Measurements from ENCODE around the gene ABTB1. TPM values are rescaled to one million over a fixed set of nuclear protein-coding genes. Genes with fewer than 3 reads are reported as not detected.

Gene ABTB1
- polyA plus RNA-seq, 1 of the 3 experiments (the other 2 are of a cell fraction): 30.8 TPM

DNA sequence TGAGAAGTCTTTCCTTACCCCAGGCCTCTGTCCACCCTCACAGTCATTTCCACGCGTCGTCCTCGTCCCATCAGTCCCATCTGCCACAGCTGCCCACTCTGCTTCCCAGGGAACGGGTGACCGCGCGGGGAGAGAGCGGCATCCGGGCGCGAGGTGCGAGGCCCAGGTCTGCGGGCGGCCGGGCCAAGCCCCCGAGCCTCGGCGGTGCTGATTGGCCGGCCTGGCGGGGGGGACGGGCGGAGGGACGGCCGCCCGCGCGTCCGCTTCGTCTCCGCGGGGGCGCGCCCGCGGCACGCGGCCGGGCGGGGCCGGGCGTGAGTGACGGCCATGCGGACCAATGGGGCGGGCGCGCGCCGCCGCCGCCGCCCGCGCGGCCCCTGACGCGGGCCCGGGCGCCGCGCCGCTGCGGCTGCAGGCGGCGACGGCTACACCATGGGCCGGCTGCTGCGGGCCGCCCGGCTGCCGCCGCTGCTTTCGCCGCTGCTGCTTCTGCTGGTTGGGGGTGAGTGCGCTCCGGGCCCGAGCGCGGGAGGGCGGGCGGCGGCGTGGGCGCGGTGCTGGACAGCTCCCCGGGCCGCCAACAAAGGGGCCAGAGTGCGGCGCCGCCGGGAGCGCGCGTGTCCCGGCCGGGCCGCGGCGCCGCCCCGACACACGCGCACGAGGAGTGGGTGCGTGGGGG lies 43.8 kb upstream of the ABTB1 start, which contains the start of gene PODXL2:
TSS of gene PODXL2 (plus strand) at position 398 of the 679 bp plus-strand sequence. CDS start at position 433, 35 bp downstream.
- Histone ChIP-seq H3K9me2 (no peaks in the 10 kb centered on the region), H3K36me3 (replicated peaks in 1 of 2; ENCODE audit: control insufficient read depth in 1 of 2, insufficient read depth in 2 of 2, low read length in 1 of 2) (no peaks in the 10 kb centered on the region), H3K9ac (no peak within 1 kb of the TSS), H3F3A (replicated peaks; ENCODE audit: insufficient read depth) (peaks cover 3% of the 10 kb centered on the region), H2AFZ (ENCODE audit: low read depth) (no peak within 1 kb of the TSS; the same call in 1 of the 2 replicates), H3K4me2 (peak within 1 kb of the TSS; percentile 87), H4K20me1 (ENCODE audit: insufficient read depth) (no peaks in the 10 kb centered on the region), H3K9me3 (no peaks in the 10 kb centered on the region), H3K27me3 (ENCODE audit: insufficient read depth) (no peaks in the 10 kb centered on the region), H3K27ac (ENCODE audit: low read depth in 2 of 2, low read length in 1 of 2) (peak within 1 kb of the TSS in 1 of 2 experiments; percentile 44; a peak in 1 of 4 replicates), H3K4me3 (ENCODE audit: low read depth in 2 of 2, low read length in 1 of 2) (peak within 1 kb of the TSS; percentile 62 to 64), H3K4me1 (ENCODE audit: control insufficient read depth in 1 of 2, insufficient read depth in 2 of 2, low read depth in 1 of 2, low read length in 1 of 2) (peaks cover 0 to 32% of the 10 kb centered on the region in 2 experiments; a peak in 2 of 4 replicates), H3K79me2 (ENCODE audit: insufficient read depth) (no peaks in the 10 kb centered on the region)
- peak; percentile 99 for DNase-seq
- POLR2A ChIA-PET: interaction anchor here (1.6 kb wide), 1 partner anchor 11 kb away, joined by 7 read pairs; no protein-coding TSS in a partner anchor
- WGBS (ENCODE audit: low lambda C conversion rate): 40% methylated on average over 11 of the region's 105 CpGs
- TF ChIP-seq MXI1 (IDR thresholded peaks at IDR 0.05; ENCODE audit: low read depth, low read length): no peak; the same call in 1 of the 2 replicates
- TF ChIP-seq RCOR1 (IDR thresholded peaks at IDR 0.05; ENCODE audit: low read length): no peak
- TF ChIP-seq TEAD4 (IDR thresholded peaks at IDR 0.05; ENCODE audit: borderline replicate concordance, insufficient read depth): no peak
- no peak for TF ChIP-seq RAD21 (IDR thresholded peaks at IDR 0.05; ENCODE audit: low read length)
- TF ChIP-seq TAF1 (IDR thresholded peaks at IDR 0.05; ENCODE audit: borderline replicate concordance, low read depth, low read length): no peak
- TF ChIP-seq, protein P1, sequence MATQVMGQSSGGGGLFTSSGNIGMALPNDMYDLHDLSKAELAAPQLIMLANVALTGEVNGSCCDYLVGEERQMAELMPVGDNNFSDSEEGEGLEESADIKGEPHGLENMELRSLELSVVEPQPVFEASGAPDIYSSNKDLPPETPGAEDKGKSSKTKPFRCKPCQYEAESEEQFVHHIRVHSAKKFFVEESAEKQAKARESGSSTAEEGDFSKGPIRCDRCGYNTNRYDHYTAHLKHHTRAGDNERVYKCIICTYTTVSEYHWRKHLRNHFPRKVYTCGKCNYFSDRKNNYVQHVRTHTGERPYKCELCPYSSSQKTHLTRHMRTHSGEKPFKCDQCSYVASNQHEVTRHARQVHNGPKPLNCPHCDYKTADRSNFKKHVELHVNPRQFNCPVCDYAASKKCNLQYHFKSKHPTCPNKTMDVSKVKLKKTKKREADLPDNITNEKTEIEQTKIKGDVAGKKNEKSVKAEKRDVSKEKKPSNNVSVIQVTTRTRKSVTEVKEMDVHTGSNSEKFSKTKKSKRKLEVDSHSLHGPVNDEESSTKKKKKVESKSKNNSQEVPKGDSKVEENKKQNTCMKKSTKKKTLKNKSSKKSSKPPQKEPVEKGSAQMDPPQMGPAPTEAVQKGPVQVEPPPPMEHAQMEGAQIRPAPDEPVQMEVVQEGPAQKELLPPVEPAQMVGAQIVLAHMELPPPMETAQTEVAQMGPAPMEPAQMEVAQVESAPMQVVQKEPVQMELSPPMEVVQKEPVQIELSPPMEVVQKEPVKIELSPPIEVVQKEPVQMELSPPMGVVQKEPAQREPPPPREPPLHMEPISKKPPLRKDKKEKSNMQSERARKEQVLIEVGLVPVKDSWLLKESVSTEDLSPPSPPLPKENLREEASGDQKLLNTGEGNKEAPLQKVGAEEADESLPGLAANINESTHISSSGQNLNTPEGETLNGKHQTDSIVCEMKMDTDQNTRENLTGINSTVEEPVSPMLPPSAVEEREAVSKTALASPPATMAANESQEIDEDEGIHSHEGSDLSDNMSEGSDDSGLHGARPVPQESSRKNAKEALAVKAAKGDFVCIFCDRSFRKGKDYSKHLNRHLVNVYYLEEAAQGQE (IDR thresholded peaks at IDR 0.05; ENCODE audit: low read depth, low read length): peak; percentile 94
- TF ChIP-seq GATA2 (CRISPR knock-in tag; IDR thresholded peaks at IDR 0.05): no peak
- TF ChIP-seq FOSL2 (IDR thresholded peaks at IDR 0.05; ENCODE audit: borderline replicate concordance, low read depth): no peak
- TF ChIP-seq YY1 (IDR thresholded peaks at IDR 0.05; ENCODE audit: low read depth): no peak
- TF ChIP-seq, protein P2, sequence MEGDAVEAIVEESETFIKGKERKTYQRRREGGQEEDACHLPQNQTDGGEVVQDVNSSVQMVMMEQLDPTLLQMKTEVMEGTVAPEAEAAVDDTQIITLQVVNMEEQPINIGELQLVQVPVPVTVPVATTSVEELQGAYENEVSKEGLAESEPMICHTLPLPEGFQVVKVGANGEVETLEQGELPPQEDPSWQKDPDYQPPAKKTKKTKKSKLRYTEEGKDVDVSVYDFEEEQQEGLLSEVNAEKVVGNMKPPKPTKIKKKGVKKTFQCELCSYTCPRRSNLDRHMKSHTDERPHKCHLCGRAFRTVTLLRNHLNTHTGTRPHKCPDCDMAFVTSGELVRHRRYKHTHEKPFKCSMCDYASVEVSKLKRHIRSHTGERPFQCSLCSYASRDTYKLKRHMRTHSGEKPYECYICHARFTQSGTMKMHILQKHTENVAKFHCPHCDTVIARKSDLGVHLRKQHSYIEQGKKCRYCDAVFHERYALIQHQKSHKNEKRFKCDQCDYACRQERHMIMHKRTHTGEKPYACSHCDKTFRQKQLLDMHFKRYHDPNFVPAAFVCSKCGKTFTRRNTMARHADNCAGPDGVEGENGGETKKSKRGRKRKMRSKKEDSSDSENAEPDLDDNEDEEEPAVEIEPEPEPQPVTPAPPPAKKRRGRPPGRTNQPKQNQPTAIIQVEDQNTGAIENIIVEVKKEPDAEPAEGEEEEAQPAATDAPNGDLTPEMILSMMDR (IDR thresholded peaks at IDR 0.05): no peak
- TF ChIP-seq TCF12 (IDR thresholded peaks at IDR 0.05): no peak
- TF ChIP-seq, protein P3, sequence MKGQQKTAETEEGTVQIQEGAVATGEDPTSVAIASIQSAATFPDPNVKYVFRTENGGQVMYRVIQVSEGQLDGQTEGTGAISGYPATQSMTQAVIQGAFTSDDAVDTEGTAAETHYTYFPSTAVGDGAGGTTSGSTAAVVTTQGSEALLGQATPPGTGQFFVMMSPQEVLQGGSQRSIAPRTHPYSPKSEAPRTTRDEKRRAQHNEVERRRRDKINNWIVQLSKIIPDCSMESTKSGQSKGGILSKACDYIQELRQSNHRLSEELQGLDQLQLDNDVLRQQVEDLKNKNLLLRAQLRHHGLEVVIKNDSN (IDR thresholded peaks at IDR 0.05; ENCODE audit: borderline replicate concordance, low read depth): no peak
- TF ChIP-seq, protein P4, sequence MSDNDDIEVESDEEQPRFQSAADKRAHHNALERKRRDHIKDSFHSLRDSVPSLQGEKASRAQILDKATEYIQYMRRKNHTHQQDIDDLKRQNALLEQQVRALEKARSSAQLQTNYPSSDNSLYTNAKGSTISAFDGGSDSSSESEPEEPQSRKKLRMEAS (IDR thresholded peaks at IDR 0.05; ENCODE audit: low read depth): peak; percentile 84
- TF ChIP-seq, protein P5, sequence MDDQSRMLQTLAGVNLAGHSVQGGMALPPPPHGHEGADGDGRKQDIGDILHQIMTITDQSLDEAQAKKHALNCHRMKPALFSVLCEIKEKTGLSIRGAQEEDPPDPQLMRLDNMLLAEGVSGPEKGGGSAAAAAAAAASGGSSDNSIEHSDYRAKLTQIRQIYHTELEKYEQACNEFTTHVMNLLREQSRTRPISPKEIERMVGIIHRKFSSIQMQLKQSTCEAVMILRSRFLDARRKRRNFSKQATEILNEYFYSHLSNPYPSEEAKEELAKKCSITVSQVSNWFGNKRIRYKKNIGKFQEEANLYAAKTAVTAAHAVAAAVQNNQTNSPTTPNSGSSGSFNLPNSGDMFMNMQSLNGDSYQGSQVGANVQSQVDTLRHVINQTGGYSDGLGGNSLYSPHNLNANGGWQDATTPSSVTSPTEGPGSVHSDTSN (IDR thresholded peaks at IDR 0.05): peak; percentile 84
- TF ChIP-seq POLR2AphosphoS5 (IDR thresholded peaks at IDR 0.05; ENCODE audit: low read depth, low read length): no peak
- TF ChIP-seq NRF1 (IDR thresholded peaks at IDR 0.05; ENCODE audit: low read depth, low read length): no peak
- TF ChIP-seq ELF1 (IDR thresholded peaks at IDR 0.05): no peak
- TF ChIP-seq, protein P6, sequence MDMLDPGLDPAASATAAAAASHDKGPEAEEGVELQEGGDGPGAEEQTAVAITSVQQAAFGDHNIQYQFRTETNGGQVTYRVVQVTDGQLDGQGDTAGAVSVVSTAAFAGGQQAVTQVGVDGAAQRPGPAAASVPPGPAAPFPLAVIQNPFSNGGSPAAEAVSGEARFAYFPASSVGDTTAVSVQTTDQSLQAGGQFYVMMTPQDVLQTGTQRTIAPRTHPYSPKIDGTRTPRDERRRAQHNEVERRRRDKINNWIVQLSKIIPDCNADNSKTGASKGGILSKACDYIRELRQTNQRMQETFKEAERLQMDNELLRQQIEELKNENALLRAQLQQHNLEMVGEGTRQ (IDR thresholded peaks at IDR 0.05; ENCODE audit: borderline replicate concordance, low read depth, low read length): no peak
- no peak for TF ChIP-seq RFX5 (IDR thresholded peaks at IDR 0.05; ENCODE audit: low read length)
- CTCF ChIA-PET: interaction anchor here (0.6 to 4.8 kb wide), 5 partner anchors 9 to 54 kb away, joined by 3 to 19 read pairs (median 3); no protein-coding TSS in a partner anchor
